Stromal cell of bone marrow (primary cell): Measurements from ENCODE around the gene RPUSD4.

Experiments used
- DNase-seq: peaks from one replicate; pipeline ENCODE4 v3.0.0-alpha.2; 2012; ENCODE audit warnings: low read depth

The RPUSD4 gene

DNA sequence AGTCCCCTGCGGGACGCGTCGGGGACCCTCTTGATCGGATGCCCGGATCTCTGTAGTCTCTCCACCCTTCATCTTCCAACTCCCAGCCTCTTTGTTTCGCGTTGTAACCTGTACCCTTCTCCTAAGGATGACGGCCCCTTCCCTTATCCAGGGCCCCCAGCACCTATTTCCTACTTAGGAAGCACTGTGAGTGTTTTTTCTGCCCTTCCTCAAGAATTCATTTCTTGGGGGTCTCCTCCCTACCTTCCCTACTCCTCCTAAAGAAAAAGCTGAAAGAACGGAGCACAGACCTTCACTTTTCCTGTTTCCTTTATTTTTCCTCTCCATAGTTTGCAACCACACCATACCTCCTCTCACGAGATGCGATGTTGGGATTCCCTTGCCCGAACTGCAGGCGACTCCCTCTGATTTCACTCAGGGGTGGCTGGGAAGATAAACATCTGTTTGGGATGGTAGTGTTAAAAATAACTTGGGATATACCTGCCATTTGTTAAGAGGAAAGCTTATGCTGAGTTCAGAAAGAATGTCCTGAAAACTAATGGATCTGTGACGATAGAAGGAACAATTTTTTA lies 725 bp upstream of the RPUSD4 start:
- no peak for DNase-seq

DNA sequence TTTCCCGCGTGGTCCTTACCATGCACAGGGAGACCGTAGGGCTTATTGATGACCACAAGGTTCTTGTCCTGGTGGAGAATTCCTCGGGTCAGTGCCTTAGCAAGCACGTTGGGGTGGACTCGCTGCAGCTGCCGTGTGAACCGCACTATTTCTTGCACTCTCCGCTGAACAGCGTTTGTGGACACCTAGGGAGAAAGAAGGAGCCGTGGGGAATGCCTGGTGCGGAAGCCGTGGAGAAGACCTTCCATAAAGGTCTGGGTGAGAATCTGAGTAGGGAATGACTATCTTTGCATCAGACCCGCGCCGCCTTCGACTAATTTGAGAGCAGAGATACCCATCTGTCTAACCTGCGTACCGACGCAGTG lies 597 bp downstream of the RPUSD4 start:
- DNase-seq: no peak

DNA sequence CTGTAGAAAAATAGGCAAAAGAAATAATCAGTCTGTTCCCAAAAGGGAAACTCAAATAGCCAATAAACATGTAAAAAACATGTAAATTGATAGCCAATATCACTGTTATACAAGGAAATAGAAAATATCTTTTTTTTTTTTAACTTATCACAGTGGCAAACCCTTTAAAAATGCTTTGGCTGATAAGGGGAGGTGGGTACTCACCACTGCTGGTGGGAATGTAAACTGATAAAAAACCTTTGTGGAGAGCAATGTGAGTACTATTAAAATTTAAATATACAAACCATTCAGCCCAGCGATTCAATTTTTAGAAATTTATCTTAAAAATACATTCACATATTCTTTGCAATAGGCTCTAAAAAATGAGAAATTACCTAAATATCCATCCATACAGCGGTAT lies 3.6 kb downstream of the RPUSD4 start:
- no peak for DNase-seq

DNA sequence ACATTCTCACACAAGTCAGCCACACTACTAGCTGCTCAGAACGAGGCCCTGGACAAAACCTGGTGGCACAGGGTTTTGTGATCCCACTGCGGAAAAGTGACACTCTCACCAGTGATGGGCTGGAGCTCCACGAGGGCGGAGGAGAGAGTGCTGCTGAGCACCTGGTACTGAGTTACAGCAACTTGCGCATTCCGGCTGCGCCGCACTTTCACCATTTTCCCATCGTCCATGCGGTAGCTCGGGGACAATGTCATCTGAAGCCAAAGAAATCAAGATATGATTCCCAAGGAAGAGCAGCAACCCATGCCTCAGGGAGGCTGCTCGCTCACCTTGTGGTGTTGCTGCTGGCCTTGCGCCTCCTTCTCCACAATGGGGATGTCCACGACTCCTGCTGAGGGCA lies 6.1 kb downstream of the RPUSD4 start:
- DNase-seq: no peak

DNA sequence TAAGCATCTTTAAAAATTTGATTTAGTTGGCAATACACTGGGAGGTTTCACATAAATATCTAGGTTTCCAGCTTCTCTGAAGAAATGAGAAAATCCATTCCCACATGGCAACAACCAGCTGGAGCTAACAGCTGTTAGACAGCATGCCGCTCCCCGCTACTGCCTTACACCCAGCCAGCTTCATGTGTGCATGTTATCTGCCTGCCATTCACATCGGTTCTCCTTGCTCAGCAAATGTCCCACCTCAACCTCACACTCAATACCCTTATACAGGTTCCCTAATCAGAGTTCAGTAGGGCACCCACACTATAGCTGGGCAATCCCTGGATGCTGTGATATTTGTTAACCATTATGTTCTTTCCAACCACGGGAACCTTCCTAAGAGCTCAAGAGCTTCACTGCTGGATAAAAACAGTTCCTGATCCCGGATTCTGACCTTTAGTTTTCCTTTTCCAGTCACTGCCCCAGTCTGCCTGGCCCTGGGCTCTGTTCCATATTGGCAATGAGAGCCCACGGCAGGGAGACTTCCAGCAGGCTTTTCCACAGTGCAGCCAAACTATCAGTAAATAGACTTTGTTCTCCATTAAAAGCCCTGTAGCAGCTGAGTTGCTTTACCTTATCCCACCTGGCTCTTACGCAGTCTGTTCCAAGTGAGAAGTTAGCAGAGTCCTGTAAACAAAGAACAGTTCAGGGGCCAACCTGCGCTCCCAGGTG lies 8.6 kb downstream of the RPUSD4 start:
- DNase-seq: no peak

DNA sequence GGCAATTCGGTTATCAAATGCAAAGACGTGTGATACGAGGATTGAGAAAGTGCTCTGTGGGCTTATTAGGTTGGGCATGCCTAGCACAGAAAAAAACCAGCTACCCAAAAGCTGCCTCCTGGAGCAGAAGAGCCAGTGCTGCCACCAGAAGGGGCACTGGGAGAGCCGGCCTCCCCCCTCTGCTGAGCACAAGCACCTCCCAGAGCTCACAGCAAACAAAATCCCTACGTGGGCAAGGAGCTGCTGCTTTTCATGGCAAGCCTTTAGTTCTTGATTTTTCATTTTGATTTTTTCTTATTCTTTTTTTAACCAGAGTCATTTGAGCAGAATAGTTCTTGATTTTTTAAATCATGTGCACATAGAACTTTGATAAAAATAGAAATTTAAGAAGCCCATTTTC lies 12.8 kb downstream of the RPUSD4 start:
- no peak for DNase-seq

DNA sequence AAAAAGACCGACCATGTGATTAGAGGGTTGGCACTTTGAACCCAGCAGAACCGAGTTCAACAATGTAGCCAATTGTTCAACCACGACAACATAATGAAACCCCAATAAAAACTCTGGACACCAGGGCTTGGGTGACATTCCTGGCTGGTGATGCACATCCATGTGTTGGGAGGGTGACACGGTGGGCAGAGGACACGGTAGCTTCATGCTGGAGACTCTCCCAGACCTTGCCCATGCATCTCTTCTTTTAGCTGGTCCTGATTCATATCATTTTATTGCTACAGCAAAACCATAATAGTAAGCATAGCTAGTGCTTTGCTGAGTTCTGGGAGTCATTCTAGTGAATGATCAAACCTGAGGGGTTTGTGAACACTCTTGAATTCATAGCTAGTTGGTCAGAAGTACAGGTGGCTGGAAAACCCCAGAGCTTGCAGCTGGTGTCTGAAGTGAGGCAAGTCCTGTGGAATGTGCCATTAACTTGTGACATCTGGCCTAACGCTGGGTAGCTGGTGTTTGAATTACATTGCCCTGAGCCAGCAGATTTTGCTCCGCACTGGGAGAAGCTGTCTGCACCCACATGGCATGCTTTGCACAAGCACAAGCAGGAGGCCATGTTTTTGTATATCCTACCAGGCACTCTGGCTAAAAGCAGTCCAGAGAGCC lies 14.0 kb downstream of the RPUSD4 start:
- no peak for DNase-seq

DNA sequence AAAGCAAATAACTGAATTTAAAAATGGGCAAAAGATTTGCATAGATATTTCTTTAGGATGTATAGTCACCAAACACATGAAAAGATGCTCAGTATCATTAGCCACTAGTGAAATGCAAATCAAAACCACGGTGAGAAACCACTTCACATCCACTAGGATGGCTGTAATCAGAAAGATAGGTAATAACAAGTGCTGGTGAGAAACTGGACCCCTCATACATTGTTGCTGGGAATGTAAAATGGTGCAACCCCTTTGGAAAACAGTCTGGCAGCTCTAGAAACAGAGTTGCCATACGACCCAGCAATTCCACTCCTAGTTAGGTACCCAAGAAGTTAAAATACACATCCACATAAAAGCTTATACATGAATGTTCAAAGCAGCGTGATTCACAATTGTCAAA lies 16.3 kb downstream of the RPUSD4 start:
- no peak for DNase-seq

DNA sequence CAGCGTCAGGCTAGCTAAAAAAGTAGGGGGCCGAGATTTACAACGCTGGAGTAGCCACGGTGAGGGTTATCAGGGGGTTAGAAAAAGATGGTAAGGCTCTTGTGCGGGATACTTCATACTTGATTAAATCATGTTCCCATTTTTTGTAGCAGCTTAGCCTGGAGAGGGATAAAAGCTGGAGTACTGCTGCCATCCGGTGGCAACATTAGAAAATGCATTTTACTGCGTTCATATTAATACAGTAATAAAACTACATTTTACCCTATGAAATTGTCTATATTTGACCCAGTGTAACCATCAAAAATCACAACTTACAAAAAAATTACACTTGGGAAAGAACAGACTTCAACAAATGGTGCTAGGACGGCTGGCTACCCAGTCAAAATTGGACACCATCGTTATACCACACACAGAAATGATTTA lies 17.3 kb downstream of the RPUSD4 start:
- no peak for DNase-seq

DNA sequence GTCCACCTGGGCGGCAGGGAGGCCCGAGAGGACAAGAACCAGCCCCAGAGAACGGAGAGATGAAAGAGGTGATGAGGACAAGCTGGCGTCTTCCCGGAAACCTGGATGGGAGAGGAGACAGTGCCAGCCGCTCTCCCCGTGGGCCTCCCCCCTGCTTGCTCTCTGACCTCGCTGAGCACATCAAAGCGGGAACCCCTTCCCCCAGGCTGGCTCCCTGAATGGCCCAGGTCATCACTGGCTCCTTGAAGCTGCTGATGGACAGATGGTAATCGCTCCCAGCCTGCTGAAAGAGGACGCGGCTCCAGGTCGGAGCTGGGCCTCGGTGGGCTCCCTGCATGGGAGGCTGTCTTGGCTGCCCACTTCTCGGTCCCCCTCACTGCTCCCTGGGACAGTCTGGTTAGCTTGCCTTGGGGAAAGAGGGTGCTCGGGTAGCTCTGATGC lies 18.4 kb downstream of the RPUSD4 start:
- DNase-seq: no peak

DNA sequence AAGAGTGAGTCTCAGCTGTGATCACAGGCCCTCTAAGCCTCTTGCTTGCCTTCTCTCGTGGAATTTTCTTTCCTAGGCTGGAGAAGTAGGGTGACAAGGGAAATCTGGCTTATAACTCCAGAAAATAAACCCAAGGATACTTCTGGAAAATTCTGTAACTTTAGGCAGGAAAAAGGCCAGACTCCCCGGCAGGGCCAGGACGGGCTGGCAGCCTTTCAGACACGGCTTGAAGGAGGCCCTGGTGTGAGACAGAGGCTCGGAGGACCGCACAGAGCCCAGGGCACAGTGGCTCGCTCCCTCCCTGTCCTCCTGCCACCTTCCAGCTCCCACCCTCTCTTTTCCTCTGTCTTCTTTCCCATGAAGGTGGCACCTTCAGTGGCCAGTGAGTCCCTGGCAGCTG lies 19.1 kb downstream of the RPUSD4 start:
- no peak for DNase-seq

DNA sequence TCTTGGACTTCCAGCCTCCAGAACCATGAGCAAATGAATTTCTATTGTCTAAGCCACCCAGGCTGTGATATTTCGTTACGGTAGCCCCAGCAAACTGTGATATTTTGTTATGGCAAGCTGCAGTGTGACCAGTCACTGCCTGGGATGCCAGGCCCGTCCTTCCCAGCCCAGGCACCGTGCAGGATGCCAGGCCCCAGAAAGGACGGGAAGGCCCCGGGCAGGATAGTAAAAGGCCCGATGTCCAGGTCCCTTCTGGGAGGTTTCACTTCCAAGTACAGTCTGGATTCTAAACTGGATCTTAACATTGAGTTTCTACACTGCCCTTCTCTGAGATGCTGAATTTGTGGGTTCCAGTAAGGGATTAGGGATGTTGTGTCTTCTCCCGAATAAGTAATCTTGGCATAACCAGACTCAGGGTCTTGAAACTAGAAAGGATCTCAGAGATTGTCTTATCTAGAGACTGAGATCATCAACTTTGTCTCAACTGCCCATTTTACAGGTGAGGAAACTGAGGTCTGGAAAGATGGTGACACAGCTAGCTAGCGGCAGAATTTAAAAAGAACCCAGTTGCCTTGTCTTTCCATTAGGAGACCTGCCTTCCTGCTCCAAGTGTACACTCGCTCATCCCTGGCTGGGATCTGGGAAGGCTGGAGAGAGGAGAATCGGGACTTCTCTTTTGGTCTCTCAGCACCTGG lies 19.9 kb downstream of the RPUSD4 start:
- DNase-seq: no peak

DNA sequence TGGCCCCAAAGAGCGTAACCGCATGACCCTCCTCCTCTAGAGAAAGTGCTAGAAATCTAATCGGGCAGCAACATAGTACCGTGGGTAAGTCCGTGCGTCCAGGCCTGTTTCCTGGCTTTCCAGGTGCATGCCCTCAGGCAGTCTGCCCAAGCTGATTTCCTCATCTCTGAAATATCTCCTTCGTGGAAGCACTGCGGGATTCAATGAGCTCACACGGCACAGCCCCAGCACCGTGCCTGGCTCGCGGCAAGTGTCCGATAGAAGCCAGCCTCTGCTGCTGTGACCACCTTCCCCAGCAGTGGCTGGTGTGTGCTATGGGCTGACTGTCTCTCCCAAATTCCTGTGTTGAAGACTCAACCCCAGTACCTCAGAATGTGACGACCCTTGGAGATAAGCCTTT lies 20.7 kb downstream of the RPUSD4 start:
- DNase-seq: no peak

DNA sequence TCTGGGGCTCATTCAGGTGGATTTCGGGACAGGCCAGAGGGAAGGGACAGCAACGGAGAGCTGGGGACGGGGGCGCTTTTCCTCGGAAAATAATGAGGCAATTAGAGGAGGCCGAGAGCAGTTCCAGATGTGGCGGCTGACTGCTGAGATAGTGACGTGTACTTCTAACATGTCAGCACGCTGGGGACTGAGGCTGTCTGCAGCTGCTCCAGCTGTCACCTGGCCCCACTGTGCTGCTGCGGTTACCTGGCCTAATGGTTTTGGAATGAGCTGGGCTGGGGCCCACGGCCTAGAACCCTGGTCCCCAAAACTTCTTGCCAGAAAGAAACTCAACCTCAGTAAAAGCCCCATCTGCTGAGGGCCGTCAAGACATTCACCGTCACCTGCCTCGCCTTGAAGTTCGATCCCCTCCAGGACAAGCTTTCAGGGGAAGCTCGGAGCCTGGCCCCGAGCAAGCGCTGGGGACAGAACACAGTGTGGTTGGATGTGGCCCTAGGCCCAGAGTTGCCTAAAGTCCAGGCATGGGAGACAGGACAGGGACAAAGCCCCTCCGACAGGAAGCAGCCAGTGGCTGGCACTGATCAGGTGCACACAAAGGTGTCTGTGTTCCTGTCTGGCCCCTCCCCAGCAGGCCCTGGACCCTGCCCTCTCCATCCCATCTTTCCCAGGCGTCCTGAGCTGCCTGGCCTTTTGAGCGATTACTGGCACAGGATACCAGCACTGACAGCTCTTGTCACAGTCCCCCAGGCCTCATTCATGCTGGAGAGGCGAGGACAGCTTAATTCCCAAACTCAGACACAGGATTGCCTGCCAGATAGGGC lies 22.1 kb downstream of the RPUSD4 start:
- DNase-seq: no peak

DNA sequence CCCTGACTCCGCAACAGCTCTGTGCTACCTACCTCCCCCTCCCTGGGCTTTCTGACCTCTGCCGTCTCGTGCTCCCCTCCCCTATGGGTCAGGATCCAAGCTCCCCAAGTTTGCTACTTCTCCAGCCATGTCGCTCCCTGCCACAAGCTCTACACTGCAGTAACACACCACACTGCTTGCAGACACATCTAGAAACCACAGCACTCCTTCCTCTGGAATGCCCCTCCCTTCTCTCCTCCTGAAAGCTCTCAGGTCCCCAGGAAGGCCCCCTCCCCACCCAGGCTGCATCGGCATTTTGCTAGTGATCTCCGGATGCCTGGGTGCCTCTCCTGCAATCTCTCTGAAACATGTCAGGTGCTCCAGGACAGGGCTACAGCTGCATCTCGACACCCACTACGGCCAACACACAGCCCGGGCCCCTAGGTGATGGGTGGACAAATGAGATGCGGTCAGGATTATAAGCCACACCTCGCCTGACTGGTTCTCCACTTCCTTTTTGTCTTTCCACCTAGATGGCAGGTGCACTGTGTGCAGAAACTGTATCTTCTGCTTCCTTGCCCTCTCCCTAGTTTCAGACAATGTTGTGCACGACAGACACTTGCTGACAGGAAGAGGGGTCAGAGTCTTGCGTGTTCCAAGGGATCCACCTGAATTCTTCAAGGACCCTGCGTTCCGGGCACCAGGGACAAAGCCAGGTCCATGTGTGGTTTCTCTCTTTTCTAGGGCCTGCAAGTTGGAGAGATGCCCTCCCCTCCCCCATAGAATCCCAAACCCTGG lies 22.9 kb downstream of the RPUSD4 start:
- no peak for DNase-seq

DNA sequence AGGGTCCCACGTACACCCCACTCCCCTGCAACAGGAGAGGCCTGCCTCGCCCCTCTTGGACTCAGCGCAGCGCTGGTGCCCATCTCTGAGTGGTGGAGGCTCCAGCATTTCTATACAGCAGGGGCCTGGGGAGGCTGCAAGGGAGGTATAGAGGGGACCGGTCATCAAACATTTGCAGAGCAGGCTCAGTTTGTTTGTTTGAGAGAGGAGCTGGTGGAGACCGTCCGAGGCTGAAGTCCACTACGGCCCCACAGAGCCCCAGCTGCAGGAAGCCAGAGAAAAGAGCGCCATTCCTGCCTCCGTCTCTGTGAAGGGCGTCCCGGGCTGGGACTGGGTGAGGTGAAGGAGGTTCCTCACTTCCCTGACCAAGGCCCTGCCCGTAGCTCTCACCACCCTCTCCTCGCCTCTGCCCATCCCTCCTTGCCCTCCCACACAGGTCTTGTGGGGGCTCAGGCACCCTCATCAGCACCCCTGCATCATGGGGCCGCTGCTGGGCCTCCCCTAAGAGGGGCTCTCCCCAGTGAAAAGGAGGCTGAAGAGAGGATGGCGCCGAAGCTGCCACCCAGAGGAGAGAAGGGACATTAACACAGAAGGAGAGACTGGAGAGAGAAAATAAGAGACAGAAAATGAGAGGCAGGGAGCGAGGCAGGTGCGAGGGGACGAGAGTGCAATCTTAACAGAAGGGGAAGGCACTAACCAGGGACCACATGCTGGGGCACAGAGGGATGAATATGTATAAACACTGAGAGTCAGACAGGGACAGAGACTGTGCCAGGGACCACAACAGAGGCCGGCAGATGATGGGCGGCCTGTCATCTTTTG lies 24.5 kb downstream of the RPUSD4 start:
- no peak for DNase-seq

DNA sequence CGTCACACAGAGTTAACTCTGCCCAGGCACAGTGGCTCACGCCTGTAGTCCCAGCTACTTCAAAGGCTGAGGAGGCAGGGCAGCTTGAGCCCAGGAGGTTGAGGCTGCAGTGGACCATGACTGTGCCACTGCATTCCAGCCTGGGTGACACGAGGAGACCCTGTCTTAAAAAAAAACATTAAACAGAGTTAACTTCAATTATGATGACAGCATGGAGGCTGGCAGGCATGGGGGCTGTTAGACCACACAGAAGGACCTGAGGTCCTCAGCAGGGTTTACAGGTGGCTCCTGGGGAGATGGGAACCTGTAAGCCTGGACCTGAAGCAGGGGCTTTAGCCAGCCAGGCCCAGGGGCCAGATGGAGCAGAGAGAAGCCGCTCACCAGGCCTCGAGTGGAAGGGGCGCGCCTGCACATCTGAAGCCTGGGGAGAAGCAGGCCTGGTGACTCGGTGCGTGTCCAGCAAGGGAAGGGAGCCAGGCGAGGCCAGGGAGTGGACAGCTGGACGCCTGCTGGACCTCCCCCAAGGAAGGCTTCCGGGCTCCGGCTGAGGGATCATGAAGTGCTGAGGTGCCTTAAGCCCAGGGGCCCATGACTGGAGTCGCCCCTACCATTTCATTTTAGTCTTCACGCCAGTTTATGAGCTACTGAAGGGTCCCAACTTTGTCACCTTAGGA lies 25.3 kb downstream of the RPUSD4 start:
- DNase-seq: no peak

DNA sequence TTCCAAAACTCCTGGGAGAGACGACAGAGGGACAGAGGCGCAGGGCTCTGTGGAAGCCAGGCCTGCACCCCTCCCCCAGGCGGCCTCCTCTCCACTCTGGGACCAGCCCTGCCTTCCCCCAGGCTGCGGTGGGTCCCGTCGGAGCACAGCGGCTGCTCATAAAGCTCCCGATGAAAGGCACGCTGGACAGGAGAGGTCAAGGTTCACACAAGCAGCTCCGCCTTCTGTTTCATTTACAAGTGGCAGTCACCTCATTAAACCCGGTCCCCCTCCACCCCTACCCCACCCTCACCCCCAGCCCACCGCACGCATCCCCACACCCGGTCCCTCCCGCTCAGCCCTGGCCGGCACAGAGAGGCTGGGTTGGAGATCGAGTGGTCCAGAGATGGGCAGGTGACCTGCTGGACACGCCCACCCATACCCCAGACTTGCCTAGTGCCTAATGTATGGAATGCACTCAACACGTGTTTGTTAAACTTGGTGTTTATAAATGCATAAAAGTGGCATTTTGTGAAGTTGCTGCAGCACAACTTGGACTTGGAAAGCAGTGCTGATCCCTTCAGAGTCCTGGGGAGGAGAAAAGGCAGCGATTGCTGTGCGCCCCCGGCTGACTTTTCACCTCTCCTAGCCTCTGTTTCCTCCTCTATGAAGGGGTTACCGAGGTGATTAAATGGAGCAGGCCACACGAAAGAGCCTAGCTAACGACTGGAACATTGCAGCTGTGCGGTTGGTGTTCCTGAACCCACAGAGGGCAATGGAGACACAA lies 26.0 kb downstream of the RPUSD4 start:
- DNase-seq: no peak

DNA sequence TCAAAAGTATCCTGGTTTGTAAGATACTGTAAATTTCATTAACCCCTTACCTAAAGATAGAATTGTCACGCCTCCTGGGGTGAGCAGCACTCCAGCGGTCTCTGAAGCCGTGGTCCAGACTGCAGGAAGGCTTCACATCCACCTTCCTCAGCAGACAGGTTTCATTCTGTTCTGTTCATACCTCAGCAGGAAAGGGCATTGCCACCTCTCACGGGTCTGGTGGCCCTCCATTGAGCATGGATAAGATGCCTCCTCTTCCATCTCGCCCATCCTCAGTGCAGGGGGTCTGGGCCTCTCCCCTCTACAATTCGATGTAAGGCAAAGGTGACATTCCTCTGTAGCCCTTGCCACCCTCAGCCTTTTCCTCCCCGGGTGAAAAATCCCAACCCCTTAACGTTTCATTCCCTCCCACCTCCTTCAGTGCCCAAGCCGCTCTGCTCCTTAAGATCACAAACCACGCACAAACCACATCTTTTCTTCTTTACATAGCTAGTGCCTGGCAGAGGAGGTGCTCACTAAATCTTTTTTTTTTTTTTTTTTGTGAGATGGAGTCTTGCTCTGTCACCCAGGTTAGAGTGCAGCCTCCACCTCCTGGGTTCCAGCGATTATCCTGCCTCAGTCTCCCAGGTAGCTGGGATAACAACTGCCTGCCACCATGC lies 28.5 kb downstream of the RPUSD4 start:
- DNase-seq: no peak
